HG02759 (cell line): ENCODE measurements around the gene TRPM3.

Experiments
- ATAC-seq: cut with Tn5 transposase; IDR thresholded peaks from one replicate; pipeline ENCODE4 v1.9.1; 2021; ENCODE audit warnings: mild to moderate bottlenecking, moderate library complexity; ENCODE audit not compliant: unreplicated experiment

TRPM3 gene

DNA sequence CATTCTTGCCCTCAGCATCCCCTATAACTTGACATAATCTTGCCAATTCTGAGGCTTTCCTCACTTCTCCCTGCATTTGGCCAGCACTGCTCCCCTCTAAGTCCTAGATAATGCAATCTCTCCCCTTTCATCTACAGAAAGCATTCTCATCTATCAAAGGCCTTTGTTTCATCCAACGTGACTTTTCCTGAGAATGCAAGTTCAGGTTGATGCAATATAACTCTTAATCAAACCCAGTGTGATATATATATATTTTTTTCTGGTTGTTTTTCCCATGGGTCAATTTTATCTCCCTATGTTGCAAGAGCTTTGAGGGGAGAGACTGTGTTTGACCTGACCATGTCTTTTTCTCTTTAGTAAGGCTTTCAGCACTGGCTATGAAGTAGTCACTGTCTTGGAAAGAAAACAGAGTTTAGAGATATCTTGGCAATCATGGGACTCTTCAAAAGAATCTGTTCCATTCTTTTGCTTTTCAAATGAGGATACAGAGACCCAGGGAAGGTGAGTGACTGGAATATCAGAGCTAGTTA, 268.6 kb downstream of the TRPM3 start:
- no peak for ATAC-seq

DNA sequence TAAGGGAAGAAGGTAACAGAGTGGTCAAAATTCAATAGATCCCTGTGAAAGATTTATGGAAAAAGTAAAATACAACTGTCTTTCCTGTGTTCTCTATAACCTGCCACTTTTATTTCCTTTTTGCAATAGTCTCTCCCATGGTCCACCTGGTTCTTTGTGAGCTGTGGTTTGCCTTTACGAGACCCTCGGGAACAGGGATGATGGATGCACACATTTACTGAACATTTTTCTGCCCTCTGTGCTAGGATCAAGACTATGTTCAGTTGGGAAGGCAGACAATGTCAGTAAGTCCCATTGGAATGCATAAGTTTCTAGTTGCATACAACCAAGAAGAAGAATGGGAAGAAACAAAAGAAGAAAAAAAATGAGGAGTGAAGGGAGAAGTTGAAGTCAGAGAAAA, 281.2 kb downstream of the TRPM3 start:
- no peak for ATAC-seq

DNA sequence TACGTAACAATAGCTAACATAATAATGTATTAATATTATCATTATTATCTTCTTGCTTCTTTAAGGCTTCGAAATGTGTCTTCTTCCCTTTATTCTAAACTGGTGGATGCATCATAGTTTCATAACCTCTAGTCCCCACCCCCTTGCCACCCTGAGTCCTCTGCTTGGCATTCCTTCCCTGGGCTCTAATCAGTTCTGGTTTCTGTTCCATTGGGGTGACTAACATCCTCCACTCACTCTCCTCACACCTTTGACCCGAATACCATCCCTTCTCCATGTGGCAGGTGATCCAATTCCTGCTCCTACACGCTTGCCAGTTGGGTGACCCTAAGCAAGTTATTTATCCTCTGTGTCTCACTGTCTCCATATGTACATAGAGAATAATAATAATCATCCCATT, 286.1 kb downstream of the TRPM3 start:
- no peak for ATAC-seq

DNA sequence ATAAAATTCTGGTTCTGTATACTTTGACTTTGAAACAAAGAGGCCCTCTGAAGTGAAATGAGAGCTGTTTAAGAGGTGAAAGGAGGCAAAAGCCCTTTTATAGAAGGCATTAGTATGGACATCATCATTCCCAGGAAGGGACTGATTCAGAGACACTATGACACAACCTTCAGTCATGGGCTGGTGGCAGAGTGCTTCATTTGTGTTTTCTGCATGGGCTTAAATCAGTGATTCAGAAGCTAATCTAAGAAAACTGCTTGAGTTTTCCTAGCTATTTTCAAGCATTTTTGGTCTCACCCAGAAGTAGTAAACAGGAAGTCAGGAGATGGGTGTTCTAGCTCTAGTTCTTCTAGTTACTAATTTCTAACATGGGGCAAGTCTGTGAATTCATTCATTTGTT, 288.9 kb downstream of the TRPM3 start:
- ATAC-seq, result no peak

DNA sequence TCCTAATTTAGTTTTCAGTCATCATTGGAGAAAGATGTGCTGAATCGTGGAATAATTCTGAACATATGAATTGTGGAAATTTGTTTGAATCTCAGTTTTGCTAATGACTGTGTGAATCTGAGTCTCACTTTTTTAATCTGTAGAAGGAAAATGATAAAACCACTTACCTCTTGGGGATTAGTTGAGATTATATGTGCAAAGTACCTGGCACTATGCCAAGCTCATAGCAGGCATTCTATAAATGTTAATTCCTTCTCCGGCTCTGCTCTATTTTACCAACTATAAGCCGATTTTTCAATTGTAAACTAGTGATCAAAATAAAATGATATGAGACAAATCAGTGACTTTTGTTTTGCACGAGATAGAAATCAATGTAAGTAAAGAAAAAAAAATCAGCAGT, 290.8 kb downstream of the TRPM3 start:
- no peak for ATAC-seq

DNA sequence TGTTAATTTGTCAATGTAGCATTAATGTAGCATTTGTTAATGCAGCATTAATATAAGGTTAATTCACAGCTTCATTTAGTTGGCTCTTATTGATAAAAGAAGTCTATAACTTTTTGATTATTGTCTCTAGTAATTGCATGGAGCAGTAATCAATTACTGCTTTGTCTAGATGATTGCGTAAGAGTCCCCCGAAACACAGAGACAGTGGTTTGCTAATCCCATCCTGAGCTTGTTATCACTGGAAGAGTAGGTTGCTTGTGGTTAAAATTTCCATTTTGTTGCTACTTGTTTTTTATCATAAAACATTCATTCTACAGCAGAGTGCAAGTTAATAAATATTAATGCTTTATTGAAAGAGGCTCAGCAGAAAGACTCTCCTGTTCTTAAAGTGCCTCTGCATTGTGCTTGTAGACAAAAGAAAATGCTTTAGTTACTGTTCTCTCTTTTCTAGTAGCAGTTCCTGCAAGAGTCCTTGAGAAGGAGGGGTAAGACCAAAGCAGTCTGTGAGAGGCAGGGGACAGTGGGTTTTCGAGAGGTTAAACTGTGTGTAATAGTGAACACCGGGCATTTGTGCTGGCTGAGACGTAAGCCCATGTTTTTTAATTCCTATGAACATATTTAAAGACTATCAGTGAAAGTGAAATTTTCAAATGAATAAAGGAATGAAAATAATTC, 291.7 kb downstream of the TRPM3 start:
- ATAC-seq, result no peak

DNA sequence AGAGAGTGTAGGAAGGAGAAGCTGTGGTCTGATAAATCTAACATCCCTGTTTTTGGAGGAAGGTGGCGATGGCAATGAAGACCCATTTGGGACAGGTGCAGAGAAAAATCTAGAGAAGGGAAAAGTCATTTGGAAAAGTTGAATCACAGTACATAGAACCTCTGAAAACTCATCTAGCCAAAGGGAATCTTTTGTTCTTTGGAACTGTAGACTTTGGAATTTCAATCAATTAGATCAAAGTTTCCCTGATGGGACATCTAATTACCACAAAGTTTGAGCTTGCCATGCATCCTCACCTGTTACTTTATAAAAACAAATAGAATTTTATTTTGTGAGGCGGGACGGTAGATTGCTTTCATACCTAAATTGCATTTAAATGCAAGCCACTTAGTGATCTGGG, 294.9 kb downstream of the TRPM3 start:
- ATAC-seq, result no peak

DNA sequence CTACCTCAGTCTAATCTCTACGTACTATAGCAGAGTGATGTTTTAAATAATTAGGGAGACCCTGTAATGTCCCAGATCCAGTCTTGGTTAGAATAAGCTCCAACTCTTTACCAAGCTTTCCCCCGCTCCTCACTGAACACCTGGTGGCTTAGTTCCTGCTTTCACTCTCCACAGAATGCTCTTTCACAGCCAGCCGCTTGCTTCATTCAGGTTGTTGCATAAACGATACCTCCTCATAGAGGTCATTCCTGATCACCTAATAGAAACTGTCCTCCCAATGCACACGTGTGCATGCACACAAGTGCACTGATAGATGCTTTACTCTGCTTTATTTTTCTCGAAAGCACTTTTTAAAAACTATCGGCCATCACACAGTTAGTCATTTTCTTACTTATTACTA, 298.1 kb downstream of the TRPM3 start:
- ATAC-seq, result no peak

DNA sequence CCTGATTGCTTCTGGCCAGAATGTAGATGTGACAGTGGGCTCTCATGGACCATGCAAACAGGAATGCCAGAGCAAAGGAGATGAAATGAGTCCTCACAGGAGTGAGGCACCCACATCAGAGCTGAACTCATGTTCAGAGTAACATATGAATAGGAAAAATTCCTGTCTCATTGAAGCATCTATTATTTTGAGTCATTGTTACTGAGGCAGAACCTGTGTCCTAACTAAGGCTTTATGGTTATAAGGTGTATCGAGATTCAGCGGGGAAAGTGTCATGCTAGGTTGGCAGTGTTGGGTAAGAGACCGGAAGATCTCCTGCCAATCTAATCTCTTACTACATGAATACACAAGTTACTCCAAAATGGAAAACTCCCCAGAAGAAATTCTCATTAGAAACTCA, 304.1 kb downstream of the TRPM3 start:
- no peak for ATAC-seq

DNA sequence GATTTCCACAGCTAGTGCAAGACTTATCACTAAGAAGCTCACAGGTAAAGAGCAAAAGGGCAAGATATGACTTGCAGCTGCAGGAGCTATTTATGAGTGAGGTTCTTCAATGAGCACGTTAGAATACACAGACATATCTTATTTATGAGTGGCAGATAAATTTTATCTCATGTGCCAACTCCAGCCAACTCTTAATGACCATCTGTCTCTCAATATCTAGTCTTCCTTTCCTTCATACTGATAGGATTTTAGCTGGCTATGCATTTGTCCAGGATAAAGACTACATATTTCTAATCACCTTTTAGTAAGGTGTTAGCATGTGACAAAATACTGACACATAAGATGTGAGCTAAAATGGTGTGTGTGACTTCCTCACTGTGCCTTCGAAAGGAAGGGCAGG, 304.5 kb downstream of the TRPM3 start:
- ATAC-seq, result no peak

DNA sequence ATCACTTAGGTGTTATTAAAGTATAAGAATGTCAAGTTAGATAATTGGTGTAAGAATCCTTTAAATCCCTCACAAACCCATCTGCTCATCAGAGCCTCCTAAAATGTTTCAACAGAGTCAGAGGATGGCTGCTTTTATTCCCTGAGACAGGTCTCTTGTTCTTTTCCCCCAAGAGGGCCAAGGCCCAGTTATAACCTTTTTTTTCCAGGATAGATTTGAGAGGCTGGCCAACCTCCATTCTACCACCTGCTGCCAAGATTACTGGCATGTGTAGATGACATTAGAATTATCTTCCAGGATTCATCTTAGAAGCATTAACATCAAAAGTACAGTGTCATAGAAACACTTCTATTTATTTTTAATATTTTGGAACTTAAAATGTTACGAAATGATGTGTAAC, 305.1 kb downstream of the TRPM3 start:
- no peak for ATAC-seq

DNA sequence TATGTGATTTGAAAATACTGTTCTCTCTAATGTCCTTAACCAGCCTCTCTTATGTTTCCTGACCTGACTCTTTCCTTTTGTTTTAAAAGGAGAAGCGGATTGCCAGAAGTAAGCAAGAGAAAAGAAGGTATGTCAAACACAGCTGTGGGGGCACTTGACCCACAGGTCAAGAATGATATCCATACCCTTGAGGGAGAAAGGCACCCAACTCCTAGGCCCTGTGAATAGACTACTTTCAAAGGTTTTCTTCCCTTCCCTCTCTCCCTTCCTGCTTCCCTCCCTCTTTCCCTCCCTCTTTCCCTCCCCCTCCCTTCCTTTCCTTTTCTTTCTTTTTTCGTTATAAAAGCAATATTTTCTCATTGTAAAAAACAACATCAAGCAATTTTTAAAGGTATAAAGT, 306.8 kb downstream of the TRPM3 start:
- ATAC-seq, result no peak

DNA sequence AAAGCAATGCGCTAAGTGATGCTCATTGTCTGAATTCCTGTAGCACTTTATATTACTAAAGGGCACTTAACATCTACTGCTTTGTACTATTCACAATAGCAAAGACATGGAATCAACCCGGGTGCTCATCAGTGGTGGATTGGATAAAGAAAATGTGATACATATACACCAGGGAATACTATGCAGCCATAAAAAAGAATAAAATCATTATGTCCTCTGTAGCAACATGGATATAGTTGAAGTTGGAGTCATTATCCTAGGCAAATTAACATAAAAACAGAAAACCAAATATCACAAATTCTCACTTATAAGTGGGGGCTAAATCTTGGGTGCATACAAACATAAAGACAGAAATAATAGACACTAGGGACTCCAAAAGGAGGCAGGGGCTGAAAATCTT, 308.3 kb downstream of the TRPM3 start:
- ATAC-seq, result no peak

DNA sequence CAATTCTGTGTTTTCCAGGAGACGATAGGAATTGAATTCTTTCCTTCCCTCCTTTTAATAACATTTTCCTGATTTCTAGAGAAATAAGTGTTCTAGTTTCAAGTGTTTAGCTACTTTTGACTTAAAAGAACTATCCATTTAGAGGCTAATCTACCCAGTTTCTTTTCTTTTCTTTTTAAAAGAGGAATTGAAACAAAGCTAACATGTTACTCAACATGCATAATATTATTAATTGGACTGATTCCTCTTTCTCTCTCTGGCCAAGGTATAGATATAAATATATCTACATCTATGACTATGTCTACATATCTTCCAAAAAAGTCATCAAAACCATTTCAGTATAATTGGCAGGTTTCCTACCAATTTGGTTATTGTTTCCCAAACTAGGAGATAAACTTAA, 309.8 kb downstream of the TRPM3 start:
- ATAC-seq, result no peak

DNA sequence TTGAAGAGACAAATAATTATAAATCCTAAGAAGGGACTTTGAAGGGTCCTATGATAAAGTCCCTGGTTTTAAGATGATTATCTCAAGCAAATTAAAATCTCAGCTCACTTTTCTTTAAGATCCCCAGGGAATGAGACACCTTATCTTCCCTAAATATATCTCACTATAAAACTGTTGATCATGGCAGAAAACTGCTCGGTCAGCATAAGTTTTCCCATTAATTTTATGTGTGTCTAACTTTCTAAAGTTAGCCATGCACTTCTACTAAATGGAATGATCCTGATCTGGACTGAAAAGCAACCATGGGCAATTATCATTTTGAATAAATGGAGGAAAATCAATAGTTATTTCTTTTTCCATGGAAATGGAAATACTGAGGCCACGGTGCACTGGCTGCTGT, 314.5 kb downstream of the TRPM3 start:
- ATAC-seq, result no peak

DNA sequence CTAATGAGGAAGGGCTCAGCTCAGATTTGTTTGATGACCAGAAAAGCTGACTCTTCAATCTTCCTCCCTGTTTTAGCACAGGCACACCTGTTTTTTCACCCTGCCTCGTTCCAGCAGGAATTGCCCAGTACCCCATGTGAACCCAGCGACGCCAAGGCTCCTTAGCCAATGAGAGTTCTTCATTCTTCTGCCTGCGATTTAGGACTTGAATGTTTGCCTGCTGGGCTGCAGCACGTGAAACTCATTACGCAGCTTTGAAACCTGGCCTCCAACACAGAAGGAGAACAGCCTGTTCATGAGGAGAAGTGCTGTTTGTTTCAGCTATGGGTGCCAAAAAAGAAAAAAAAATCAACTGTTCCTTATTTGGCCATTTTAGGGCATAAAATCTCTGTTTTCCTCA, 315.5 kb downstream of the TRPM3 start:
- no peak for ATAC-seq

DNA sequence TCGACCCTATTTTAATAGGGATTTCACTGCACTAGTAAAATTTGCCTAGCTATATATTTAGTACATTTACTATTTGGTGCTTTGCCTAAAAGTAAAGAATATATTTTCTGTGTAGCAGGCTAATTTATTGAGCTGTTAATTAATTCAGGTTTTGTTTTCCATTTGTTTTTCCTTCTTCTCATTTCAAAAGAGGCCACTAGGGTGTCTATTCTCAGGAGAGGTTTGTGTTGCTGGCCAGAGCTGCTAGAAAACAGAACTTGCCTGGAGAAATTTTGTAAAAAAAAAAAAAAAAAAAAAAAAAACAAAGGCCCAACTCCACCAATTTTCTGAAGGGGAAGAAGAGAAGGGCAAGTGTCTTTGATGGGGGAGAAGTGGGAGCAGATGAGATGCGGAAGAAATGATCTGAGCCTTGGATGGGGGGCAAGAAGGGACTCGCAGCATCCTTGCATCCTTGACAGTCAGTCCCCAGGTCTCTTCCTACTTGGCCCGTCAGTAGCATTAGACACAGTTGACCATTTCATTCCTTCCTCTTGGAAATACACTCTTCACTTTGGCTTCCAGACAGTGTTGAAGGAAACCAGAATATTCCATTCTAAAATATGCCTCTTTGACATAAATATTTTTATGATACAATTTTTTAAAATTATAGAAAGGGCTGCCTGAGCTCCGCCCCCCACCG, 318.5 kb downstream of the TRPM3 start:
- no peak for ATAC-seq

DNA sequence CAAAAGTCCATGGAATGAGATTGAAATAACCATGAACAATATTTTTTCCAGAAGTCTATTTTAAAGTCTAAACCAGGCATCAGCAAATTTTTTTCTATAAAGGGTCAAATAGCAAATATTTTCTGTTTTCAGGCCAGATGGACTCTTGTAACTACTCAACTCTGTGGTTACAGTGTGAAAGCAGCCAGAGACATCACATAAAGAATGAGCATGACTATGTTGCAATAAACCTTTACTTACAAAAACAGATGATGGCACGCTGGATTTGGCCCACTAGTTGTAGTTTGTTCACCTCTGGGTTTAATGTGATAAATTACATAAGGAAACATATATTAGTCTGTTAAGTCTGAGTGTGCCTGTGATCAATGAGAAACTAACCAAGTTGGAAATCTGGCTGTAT, 319.2 kb downstream of the TRPM3 start:
- no peak for ATAC-seq

DNA sequence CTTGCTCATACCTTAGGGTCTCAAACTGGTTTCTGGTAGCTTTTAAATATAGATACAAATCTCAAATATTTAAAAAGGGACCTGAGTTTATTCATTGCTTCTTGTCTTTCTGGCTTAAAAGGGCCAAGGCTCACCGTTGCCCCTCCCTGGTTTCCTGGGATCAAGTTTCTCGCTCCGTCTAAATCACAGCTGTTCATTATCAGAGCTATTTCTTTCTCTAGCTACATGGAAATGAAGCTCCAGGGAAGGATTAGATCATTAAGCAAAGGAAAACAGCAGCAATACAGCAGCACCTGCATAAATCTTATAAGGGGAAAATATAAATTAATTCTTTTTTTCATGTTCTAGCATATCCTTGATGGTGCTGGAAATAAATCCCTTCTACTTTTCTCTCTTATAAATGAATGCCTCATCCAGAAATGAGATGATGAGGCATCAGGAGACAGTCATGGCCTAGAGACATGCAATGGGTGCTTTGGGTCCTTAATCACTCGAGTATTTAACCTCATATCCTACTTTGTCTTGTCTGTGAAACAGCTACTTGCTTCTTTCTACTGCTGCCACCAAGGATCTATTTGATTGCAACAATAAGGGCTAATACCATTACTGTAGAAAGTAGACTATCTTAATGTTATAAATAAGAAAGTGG, 320.1 kb downstream of the TRPM3 start:
- ATAC-seq, result no peak

DNA sequence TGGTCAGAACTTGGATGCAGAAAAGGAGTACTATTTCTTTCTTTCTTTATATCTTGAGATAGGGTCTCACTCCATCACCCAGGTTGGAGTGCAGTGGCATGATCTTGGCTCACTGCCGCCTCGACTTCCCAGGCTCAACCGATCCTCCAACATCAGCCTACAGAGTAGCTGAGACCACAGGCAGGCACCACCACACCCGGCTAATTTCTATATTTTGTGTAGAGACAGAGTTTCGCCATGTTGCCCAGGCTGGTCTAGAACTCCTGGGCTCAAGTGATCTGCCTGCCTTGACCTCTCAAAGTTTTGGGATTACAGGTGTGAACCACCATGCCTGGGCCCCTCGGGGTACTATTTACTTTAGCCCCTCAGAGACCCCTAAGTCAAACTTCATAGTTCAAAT, 323.4 kb downstream of the TRPM3 start:
- ATAC-seq, result no peak

DNA sequence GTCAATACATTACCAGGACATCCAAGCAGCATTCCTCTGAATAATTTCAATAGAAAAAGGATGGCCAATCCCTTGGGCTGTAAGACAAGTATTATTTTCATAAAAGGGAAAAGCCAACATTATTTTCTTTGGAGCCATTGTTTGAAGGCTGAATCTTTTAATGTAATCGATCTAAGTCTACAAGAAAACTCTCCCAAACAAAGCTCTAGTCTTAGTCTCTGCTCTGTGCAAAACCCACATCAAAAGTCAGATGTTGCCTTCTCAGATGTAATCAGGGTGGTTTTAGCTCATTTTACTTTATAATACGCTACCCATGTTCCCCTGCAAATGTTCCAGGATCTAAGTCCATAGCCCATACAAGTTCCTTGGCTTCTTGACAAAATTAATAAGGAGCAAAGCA, 325.6 kb downstream of the TRPM3 start:
- ATAC-seq, result no peak

DNA sequence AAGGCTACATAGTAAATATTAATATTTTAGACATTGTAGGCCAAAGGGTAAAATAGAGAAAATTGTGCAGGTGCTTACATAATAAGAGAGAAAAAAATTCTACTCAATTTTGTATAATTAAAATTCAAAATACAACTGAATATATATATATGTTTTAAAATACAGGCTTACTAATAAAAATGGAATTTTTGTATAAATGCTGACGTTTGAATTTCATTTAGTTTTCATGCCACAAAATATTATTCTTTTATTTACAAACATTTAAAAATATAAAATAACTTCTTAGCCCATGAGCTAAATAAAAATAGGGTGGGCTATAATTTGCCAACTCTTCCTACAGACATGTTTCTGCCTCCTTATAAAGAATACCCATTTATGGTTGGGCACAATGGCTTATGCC, 328.6 kb downstream of the TRPM3 start:
- no peak for ATAC-seq
